MCF 10A (cell line): ENCODE measurements around the gene MLF1. TPM values are rescaled to one million over a fixed set of nuclear protein-coding genes. Genes with fewer than 3 reads are reported as not detected.

Experiments used
- BruUV-seq: library from RNA; stranded (reverse); fragments of 400-500 nt; replicated peaks from 2 replicates; lab custom pipeline; 2021; lab: Mats Ljungman, UMichigan
- CTCF ChIA-PET: fragments of 300-600 bp; sonication (Branson Sonifier 250); formaldehyde crosslinking; extraction: SDS; loops from one replicate; lab custom pipeline; 2021; ENCODE audit warnings: antibody characterized with exemption, inconsistent platforms; lab: Yijun Ruan, JAX
- POLR2A ChIA-PET: fragments of 300-600, 350-650 bp; sonication (Branson Sonifier 250); formaldehyde crosslinking; extraction: SDS; loops from one replicate; lab custom pipeline; 2020; ENCODE audit warnings: antibody characterized with exemption, inconsistent platforms; lab: Yijun Ruan, JAX
- DNase-seq: peaks from one replicate; pipeline ENCODE4 v3.0.0-alpha.2; 2018; ENCODE audit not compliant: unreplicated experiment
- H3K27ac Mint-ChIP-seq: one replicate; pipeline ENCODE4 v1.8.0; 2022; ENCODE audit warnings: mild to moderate bottlenecking, low read depth, mixed read lengths; ENCODE audit not compliant: unreplicated experiment
- H3K27me3 Mint-ChIP-seq: one replicate; pipeline ENCODE4 v1.8.0; 2022; ENCODE audit warnings: mixed read lengths; ENCODE audit not compliant: insufficient read depth, unreplicated experiment
- H3K36me3 Mint-ChIP-seq: one replicate; pipeline ENCODE4 v1.8.0; 2022; ENCODE audit warnings: mild to moderate bottlenecking, moderate library complexity, mixed read lengths; ENCODE audit not compliant: insufficient read depth, unreplicated experiment
- H3K4me1 Mint-ChIP-seq: one replicate; pipeline ENCODE4 v1.8.0; 2022; ENCODE audit warnings: mixed read lengths; ENCODE audit not compliant: insufficient read depth, unreplicated experiment
- H3K4me3 Mint-ChIP-seq: one replicate; pipeline ENCODE4 v1.8.0; 2022; ENCODE audit warnings: mild to moderate bottlenecking, moderate library complexity, mixed read lengths; ENCODE audit not compliant: unreplicated experiment
- H3K9me3 Mint-ChIP-seq: one replicate; pipeline ENCODE4 v1.8.0; 2022; ENCODE audit warnings: mixed read lengths; ENCODE audit not compliant: unreplicated experiment
- CTCF ChIP-seq: fragments of 200-600 bp; IDR thresholded peaks from one replicate; pipeline ENCODE4 v1.8.0; 2022; ENCODE audit warnings: antibody characterized with exemption, mild to moderate bottlenecking; ENCODE audit not compliant: unreplicated experiment
- intact Hi-C: fragments of 100-400 bp; cut with micrococcal nuclease; formaldehyde crosslinking; loops from 2 replicates; pipeline ENCODE4 v1.14.1; 2022
- total RNA-seq: library from RNA; stranded (reverse); gene quantifications from 2 replicates; pipeline ENCODE4 v1.2.3, GENCODE V29; 2022

The MLF1 gene
- total RNA-seq, 1 experiment from 2014 or later: 6.8 TPM

GRCh38 chr3:158625881-158626280 lies 54.9 kb downstream of the MLF1 start:
- DNase-seq: no peak
- no peak for TF ChIP-seq CTCF
- Mint-ChIP-seq H3K36me3 (peaks cover 4% of the 10 kb centered on the region), H3K4me3 (no peak overlapping the region), H3K27me3 (no peaks in the 10 kb centered on the region), H3K9me3 (peaks cover 7% of the 10 kb centered on the region), H3K27ac (no peak overlapping the region), H3K4me1 (no peaks in the 10 kb centered on the region)
- intact Hi-C loops: no loop called here
- ChIA-PET CTCF (no interaction called here), POLR2A (no interaction called here)
- BruUV-seq: no TSS peak

GRCh38 chr3:158631981-158632380 lies 61.0 kb downstream of the MLF1 start:
- DNase-seq: no peak
- no peaks in the 10 kb centered on the region for H3K36me3 Mint-ChIP-seq
- no peak overlapping the region for H3K27ac Mint-ChIP-seq
- POLR2A ChIA-PET: no interaction called here
- H3K27me3 Mint-ChIP-seq: no peaks in the 10 kb centered on the region
- no peaks in the 10 kb centered on the region for H3K9me3 Mint-ChIP-seq
- no TSS peak for BruUV-seq
- no peaks in the 10 kb centered on the region for H3K4me1 Mint-ChIP-seq
- CTCF ChIA-PET: interaction anchor here (1.6 kb wide), 1 partner anchor 13 kb away, joined by 3 read pairs; no protein-coding TSS in a partner anchor
- intact Hi-C loops: no loop called here
- no peak for TF ChIP-seq CTCF
- H3K4me3 Mint-ChIP-seq: no peak overlapping the region

- CTCF ChIA-PET: interaction anchor here (1.3 kb wide), 1 partner anchor 20 kb away, joined by 3 read pairs; no protein-coding TSS in a partner anchor
- Mint-ChIP-seq H3K4me3 (no peak overlapping the region), H3K9me3 (no peaks in the 10 kb centered on the region), H3K4me1 (peaks cover 6% of the 10 kb centered on the region), H3K27me3 (no peaks in the 10 kb centered on the region), H3K27ac (no peak overlapping the region), H3K36me3 (no peaks in the 10 kb centered on the region)
- no peak for DNase-seq
- BruUV-seq: no TSS peak
- POLR2A ChIA-PET: no interaction called here
- TF ChIP-seq CTCF: no peak
- intact Hi-C loops: no loop called here
These were observed 69.7 kb downstream of the MLF1 start for GRCh38 chr3:158640646-158641045.

- BruUV-seq: no TSS peak
- Mint-ChIP-seq H3K4me3 (no peak overlapping the region), H3K36me3 (no peaks in the 10 kb centered on the region), H3K9me3 (no peaks in the 10 kb centered on the region), H3K27me3 (no peaks in the 10 kb centered on the region), H3K27ac (no peak overlapping the region), H3K4me1 (peaks cover 12% of the 10 kb centered on the region)
- no peak for DNase-seq
- intact Hi-C loops: no loop called here
- TF ChIP-seq CTCF: no peak
- POLR2A ChIA-PET: interaction anchor here (1.0 kb wide), 1 partner anchor 71 kb away, joined by 3 read pairs; the partner anchor contains the start of gene MLF1
- CTCF ChIA-PET: interaction anchor here (0.7 to 1.4 kb wide), 4 partner anchors 17 to 1109 kb away, joined by 3 to 4 read pairs (median 3); no protein-coding TSS in a partner anchor
These were observed 71.0 kb downstream of the MLF1 start for GRCh38 chr3:158642005-158642404.
